ENCODE data around the gene MEMO1.

The MEMO1 gene

DNA sequence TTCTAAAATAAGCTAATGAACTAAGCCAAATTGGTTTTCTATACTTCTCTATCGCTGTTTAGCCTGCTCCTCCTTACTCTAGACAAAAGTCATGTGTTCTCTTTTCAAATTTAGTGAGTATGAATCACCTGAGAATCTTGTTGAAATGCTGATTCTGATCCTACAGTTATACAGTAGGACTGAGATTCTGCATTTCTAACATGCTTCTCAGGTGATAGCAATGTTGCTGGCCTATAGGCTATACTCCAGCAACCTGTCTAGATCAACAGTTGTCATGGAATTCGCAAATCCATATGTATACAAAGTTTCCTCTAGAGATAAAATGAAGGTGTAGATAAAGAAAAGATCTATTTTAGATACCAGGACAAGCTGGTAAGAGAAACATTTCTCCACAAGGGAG lies 62.9 kb downstream of the MEMO1 start:
- H3K27ac ChIP-seq = no peak overlapping the region
- TF ChIP-seq, protein P1, sequence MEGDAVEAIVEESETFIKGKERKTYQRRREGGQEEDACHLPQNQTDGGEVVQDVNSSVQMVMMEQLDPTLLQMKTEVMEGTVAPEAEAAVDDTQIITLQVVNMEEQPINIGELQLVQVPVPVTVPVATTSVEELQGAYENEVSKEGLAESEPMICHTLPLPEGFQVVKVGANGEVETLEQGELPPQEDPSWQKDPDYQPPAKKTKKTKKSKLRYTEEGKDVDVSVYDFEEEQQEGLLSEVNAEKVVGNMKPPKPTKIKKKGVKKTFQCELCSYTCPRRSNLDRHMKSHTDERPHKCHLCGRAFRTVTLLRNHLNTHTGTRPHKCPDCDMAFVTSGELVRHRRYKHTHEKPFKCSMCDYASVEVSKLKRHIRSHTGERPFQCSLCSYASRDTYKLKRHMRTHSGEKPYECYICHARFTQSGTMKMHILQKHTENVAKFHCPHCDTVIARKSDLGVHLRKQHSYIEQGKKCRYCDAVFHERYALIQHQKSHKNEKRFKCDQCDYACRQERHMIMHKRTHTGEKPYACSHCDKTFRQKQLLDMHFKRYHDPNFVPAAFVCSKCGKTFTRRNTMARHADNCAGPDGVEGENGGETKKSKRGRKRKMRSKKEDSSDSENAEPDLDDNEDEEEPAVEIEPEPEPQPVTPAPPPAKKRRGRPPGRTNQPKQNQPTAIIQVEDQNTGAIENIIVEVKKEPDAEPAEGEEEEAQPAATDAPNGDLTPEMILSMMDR (IDR thresholded peaks at IDR 0.05) = no peak
- no peak for TF ChIP-seq ZFX (IDR thresholded peaks at IDR 0.05; ENCODE audit: borderline replicate concordance)

DNA sequence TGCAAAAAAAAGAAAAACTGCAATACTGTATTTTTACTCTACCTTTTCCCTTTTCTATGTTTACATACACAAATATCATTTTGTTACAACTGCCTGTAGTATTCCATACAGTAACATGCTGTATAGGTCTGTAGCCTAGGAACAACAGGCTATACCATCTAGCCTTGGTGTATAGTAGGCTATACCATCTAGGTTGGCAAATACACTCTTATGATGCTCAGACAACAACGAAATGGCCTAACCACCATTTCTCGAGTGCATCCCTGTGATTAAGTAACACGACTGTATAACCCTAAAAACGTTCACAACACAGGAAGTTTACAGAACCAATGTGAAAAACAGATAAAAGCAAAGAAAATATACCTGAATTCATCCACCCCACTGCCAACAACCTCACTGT lies 64.0 kb downstream of the MEMO1 start:
- TF ChIP-seq, protein P1 (IDR thresholded peaks at IDR 0.05) = no peak
- TF ChIP-seq ZFX (IDR thresholded peaks at IDR 0.05; ENCODE audit: borderline replicate concordance) = no peak
- no peak overlapping the region for H3K27ac ChIP-seq

DNA sequence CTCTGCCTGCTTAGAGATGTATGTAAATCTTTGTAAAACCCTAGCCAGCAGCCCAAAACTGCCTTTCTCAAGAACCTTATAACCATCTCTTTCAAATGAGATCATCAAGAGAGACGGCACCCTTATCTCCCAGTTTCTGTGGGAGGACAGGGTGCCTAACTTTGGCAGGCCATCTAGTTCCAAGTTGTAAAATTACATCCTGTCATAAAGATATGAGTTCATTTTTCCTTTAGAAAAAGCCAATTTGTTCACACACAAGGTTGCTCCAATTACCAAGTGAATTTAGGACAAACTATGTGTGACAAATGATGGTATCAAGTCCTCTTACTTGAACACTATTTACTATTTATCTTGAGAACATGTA lies 65.3 kb downstream of the MEMO1 start:
- TF ChIP-seq, protein P1 (IDR thresholded peaks at IDR 0.05) = no peak
- TF ChIP-seq ZFX (IDR thresholded peaks at IDR 0.05; ENCODE audit: borderline replicate concordance) = no peak
- H3K27ac ChIP-seq = no peak overlapping the region

DNA sequence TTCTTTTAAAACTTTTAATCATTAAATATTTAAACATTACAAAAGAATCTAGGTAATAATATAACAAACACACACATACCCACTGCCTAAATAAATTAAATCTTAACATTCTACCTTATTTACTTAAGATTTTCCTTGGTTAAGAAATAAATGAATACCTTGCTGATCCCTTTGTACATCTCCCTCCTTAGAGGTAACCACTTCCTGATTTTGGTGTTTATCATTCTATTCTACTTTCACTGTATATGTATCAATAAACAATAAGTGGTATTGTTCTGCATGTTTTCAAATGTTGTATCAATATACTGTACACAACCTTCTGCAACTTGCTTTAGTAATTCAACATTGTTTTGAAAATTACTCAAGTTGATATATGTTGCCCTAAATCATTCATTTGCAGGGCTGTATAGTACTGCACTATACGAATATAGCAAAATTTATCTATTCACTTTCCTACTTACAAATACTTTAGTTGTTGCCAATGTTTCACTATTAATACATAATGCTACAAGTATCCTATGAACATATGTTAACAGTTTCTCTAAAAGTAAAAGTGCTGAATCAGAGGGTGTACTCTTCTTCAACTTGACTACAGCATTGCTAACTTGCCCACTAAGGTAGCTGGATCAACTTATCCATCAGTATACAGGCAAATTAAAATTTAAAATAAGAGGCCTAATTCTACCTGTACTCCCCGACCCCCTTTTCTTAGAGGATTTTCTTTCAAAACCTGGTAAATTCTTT lies 65.8 kb downstream of the MEMO1 start:
- TF ChIP-seq ZFX (IDR thresholded peaks at IDR 0.05; ENCODE audit: borderline replicate concordance) = no peak
- TF ChIP-seq, protein P1 (IDR thresholded peaks at IDR 0.05) = no peak
- no peak overlapping the region for H3K27ac ChIP-seq

DNA sequence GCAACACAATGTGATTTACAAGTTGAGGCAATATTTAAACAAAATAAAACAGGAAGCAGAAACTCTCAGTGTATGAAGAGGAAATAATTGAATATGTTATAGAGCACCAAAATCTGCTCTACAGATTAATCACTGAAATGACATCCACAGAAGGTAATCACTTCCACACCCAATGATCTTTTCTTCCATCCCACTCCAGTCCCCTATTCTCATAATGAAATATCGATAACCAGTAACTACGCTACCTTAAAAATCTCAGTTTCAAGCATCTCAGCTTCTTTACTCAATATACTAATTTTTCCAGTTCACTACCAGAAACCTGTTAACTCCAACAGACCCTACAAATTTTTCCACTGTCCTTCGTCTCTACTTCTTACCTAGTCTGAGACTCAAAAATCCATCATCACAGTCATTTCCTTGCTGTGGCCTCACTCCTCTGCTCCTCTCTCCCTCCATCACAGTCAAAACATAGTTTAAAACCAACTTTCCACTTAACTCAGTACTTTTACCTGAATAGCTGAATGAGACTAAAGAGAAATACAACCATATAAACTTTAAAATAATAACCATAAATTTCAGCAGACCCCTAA lies 67.1 kb downstream of the MEMO1 start:
- H3K27ac ChIP-seq = no peak overlapping the region
- TF ChIP-seq, protein P1 (IDR thresholded peaks at IDR 0.05) = no peak
- no peak for TF ChIP-seq ZFX (IDR thresholded peaks at IDR 0.05; ENCODE audit: borderline replicate concordance)

DNA sequence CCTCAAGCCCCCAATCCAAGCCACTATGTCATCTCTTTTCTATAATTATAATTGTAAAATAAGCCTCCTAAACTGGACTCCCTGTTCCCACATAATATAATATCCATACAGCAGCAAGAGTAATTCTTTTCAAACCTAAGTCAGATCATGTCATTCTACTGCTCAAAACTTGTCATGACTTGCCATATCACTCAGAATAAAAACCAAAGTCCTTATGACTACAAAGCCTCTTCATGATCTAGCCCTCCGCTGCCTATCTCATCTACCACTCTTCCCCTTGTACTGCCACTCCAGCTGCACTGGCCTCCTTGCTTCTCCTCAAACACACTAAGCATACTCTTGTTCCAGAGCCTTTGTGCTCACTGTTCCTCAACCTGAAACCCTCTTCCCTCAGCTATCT lies 69.9 kb downstream of the MEMO1 start:
- TF ChIP-seq, protein P1 (IDR thresholded peaks at IDR 0.05) = no peak
- TF ChIP-seq ZFX (IDR thresholded peaks at IDR 0.05; ENCODE audit: borderline replicate concordance) = no peak
- H3K27ac ChIP-seq = no peak overlapping the region

DNA sequence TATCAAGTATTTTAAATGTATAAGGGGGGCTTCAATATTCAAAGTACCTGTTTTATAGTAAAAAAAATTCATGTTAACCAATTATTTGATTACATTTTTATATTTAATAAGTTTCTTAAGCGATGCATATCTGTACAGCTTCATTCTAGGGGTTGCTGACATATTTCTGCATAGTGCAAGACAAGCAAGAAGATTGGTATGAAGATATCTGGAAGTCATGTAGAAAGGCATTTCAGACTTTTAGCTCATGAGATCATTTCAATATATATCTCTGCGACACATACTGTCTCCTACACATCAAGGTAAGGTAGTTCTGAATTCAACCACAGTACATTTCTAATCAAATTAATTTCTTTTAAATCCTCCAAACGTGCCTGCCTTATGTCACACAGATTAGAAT lies 73.1 kb downstream of the MEMO1 start:
- no peak for TF ChIP-seq ZFX (IDR thresholded peaks at IDR 0.05; ENCODE audit: borderline replicate concordance)
- TF ChIP-seq, protein P1 (IDR thresholded peaks at IDR 0.05) = no peak
- H3K27ac ChIP-seq = no peak overlapping the region

Data from 22Rv1 (cell line).